Measurements from ENCODE around the gene DDX51.

DNA sequence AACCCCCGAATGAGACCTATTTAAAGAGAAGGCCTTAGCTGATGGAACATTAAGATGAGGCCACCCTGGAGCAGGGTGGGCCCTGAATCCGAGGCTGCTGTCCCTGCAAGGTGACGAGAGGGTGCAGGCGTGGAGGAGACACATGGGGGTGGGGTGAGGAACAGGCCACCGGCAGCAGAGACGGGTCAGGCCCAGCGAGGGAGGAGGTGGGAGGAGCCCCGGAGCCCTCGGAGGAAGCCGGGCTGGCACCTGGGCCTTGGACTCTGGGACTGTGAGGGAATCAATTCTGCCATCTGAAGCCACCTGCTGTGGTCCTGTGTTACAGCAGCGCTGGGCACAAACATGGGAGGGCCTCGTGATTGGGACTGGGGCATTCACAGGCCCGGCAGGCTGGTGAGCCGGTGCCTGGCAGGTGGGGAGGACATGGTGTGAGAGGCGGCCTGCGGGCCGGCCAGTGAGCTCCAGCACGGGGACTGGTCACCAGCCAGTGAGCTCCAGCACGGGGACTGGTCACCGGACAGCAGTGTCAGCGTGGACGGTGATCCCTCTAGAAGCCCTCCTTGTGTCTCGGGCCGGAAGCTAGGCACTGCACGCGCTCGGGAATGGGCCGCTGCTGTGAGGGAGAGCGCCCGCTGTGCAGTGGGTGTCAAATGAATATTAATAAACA lies 46.8 kb upstream of the DDX51 start:
- TF ChIP-seq, protein P1, sequence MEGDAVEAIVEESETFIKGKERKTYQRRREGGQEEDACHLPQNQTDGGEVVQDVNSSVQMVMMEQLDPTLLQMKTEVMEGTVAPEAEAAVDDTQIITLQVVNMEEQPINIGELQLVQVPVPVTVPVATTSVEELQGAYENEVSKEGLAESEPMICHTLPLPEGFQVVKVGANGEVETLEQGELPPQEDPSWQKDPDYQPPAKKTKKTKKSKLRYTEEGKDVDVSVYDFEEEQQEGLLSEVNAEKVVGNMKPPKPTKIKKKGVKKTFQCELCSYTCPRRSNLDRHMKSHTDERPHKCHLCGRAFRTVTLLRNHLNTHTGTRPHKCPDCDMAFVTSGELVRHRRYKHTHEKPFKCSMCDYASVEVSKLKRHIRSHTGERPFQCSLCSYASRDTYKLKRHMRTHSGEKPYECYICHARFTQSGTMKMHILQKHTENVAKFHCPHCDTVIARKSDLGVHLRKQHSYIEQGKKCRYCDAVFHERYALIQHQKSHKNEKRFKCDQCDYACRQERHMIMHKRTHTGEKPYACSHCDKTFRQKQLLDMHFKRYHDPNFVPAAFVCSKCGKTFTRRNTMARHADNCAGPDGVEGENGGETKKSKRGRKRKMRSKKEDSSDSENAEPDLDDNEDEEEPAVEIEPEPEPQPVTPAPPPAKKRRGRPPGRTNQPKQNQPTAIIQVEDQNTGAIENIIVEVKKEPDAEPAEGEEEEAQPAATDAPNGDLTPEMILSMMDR (conservative IDR thresholded peaks at IDR 0.05; ENCODE audit: low read depth in 2 of 2): no peak
- TF ChIP-seq EZH2 (IDR thresholded peaks at IDR 0.05; ENCODE audit: low read depth, unreplicated experiment) (no peak), POLR2AphosphoS5 (IDR thresholded peaks at IDR 0.05; ENCODE audit: low read depth) (no peak), CREB1 (CRISPR knock-in tag; IDR thresholded peaks at IDR 0.05; ENCODE audit: low read depth) (no peak), EZH2phosphoT487 (IDR thresholded peaks at IDR 0.05; ENCODE audit: unreplicated experiment) (no peak), ZNF331 (CRISPR knock-in tag; IDR thresholded peaks at IDR 0.05; ENCODE audit: low read depth) (no peak), JUNB (IDR thresholded peaks at IDR 0.05; ENCODE audit: unreplicated experiment) (no peak), NANOG (IDR thresholded peaks at IDR 0.05; ENCODE audit: borderline replicate concordance) (no peak), ZNF114 (CRISPR knock-in tag; IDR thresholded peaks at IDR 0.05) (no peak)
- TF ChIP-seq, protein P2, sequence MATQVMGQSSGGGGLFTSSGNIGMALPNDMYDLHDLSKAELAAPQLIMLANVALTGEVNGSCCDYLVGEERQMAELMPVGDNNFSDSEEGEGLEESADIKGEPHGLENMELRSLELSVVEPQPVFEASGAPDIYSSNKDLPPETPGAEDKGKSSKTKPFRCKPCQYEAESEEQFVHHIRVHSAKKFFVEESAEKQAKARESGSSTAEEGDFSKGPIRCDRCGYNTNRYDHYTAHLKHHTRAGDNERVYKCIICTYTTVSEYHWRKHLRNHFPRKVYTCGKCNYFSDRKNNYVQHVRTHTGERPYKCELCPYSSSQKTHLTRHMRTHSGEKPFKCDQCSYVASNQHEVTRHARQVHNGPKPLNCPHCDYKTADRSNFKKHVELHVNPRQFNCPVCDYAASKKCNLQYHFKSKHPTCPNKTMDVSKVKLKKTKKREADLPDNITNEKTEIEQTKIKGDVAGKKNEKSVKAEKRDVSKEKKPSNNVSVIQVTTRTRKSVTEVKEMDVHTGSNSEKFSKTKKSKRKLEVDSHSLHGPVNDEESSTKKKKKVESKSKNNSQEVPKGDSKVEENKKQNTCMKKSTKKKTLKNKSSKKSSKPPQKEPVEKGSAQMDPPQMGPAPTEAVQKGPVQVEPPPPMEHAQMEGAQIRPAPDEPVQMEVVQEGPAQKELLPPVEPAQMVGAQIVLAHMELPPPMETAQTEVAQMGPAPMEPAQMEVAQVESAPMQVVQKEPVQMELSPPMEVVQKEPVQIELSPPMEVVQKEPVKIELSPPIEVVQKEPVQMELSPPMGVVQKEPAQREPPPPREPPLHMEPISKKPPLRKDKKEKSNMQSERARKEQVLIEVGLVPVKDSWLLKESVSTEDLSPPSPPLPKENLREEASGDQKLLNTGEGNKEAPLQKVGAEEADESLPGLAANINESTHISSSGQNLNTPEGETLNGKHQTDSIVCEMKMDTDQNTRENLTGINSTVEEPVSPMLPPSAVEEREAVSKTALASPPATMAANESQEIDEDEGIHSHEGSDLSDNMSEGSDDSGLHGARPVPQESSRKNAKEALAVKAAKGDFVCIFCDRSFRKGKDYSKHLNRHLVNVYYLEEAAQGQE (IDR thresholded peaks at IDR 0.05; ENCODE audit: unreplicated experiment): no peak
- TF ChIP-seq, protein P3, sequence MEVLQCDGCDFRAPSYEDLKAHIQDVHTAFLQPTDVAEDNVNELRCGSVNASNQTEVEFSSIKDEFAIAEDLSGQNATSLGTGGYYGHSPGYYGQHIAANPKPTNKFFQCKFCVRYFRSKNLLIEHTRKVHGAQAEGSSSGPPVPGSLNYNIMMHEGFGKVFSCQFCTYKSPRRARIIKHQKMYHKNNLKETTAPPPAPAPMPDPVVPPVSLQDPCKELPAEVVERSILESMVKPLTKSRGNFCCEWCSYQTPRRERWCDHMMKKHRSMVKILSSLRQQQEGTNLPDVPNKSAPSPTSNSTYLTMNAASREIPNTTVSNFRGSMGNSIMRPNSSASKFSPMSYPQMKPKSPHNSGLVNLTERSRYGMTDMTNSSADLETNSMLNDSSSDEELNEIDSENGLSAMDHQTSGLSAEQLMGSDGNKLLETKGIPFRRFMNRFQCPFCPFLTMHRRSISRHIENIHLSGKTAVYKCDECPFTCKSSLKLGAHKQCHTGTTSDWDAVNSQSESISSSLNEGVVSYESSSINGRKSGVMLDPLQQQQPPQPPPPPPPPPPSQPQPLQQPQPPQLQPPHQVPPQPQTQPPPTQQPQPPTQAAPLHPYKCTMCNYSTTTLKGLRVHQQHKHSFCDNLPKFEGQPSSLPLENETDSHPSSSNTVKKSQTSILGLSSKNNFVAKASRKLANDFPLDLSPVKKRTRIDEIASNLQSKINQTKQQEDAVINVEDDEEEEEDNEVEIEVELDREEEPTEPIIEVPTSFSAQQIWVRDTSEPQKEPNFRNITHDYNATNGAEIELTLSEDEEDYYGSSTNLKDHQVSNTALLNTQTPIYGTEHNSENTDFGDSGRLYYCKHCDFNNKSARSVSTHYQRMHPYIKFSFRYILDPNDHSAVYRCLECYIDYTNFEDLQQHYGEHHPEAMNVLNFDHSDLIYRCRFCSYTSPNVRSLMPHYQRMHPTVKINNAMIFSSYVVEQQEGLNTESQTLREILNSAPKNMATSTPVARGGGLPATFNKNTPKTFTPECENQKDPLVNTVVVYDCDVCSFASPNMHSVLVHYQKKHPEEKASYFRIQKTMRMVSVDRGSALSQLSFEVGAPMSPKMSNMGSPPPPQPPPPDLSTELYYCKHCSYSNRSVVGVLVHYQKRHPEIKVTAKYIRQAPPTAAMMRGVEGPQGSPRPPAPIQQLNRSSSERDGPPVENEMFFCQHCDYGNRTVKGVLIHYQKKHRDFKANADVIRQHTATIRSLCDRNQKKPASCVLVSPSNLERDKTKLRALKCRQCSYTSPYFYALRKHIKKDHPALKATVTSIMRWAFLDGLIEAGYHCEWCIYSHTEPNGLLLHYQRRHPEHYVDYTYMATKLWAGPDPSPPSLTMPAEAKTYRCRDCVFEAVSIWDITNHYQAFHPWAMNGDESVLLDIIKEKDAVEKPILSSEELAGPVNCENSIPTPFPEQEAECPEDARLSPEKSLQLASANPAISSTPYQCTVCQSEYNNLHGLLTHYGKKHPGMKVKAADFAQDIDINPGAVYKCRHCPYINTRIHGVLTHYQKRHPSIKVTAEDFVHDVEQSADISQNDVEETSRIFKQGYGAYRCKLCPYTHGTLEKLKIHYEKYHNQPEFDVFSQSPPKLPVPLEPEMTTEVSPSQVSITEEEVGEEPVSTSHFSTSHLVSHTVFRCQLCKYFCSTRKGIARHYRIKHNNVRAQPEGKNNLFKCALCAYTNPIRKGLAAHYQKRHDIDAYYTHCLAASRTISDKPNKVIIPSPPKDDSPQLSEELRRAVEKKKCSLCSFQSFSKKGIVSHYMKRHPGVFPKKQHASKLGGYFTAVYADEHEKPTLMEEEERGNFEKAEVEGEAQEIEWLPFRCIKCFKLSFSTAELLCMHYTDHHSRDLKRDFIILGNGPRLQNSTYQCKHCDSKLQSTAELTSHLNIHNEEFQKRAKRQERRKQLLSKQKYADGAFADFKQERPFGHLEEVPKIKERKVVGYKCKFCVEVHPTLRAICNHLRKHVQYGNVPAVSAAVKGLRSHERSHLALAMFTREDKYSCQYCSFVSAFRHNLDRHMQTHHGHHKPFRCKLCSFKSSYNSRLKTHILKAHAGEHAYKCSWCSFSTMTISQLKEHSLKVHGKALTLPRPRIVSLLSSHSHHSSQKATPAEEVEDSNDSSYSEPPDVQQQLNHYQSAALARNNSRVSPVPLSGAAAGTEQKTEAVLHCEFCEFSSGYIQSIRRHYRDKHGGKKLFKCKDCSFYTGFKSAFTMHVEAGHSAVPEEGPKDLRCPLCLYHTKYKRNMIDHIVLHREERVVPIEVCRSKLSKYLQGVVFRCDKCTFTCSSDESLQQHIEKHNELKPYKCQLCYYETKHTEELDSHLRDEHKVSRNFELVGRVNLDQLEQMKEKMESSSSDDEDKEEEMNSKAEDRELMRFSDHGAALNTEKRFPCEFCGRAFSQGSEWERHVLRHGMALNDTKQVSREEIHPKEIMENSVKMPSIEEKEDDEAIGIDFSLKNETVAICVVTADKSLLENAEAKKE (CRISPR knock-in tag; IDR thresholded peaks at IDR 0.05): no peak
- TF ChIP-seq, protein P4, sequence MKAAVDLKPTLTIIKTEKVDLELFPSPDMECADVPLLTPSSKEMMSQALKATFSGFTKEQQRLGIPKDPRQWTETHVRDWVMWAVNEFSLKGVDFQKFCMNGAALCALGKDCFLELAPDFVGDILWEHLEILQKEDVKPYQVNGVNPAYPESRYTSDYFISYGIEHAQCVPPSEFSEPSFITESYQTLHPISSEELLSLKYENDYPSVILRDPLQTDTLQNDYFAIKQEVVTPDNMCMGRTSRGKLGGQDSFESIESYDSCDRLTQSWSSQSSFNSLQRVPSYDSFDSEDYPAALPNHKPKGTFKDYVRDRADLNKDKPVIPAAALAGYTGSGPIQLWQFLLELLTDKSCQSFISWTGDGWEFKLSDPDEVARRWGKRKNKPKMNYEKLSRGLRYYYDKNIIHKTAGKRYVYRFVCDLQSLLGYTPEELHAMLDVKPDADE (IDR thresholded peaks at IDR 0.05): no peak

Measured in GM23338 (cell line).